CD4-positive, CD25-positive, alpha-beta regulatory T cell (primary cell): ENCODE results near the gene SFXN4. TPM values are rescaled to one million over a fixed set of nuclear protein-coding genes. Genes with fewer than 3 reads are reported as not detected.

Source experiments
- ATAC-seq, 2 donors: fragments of 150-1000 bp; cut with Tn5 transposase; one replicate each; pipeline ENCODE4 v1.10.0; 2021; ENCODE audit warnings: low read depth in 2 of 2, moderate number of reproducible peaks in 2 of 2, moderate library complexity in 1 of 2
- DNase-seq, 3 donors: peaks; one replicate each; pipeline versions ENCODE4 v3.0.0 to v3.0.0-alpha.2; 2012 to 2022; ENCODE audit warnings: mixed read lengths in 1 of 3
- H3K27ac ChIP-seq: one replicate; pipeline ENCODE4 v1.7.0; 2013; ENCODE audit warnings: mild to moderate bottlenecking, low read length; ENCODE audit not compliant: insufficient read depth, poor library complexity, severe bottlenecking
- H3K27me3 ChIP-seq: one replicate; pipeline ENCODE4 v1.7.0; 2013; ENCODE audit warnings: low read length; ENCODE audit not compliant: control insufficient read depth, insufficient read depth
- H3K36me3 ChIP-seq: one replicate; pipeline ENCODE4 v1.7.0; 2013; ENCODE audit warnings: mild to moderate bottlenecking, low read length, moderate library complexity; ENCODE audit not compliant: control insufficient read depth, insufficient read depth
- H3K4me1 ChIP-seq: 2 replicates; pipeline ENCODE4 v1.7.0; 2013; ENCODE audit warnings: mild to moderate bottlenecking, low read length; ENCODE audit not compliant: insufficient read depth, control insufficient read depth, poor library complexity, severe bottlenecking
- H3K4me3 ChIP-seq: one replicate; pipeline ENCODE4 v1.7.0; 2013; ENCODE audit warnings: low read depth, mild to moderate bottlenecking, low read length, moderate library complexity
- H3K9me3 ChIP-seq, 2 experiments: 1 replicate in 1 of 2; 2 replicates in 1 of 2; pipeline ENCODE4 v1.7.0; 2013; ENCODE audit warnings: low read length in 2 of 2, mild to moderate bottlenecking in 1 of 2, moderate library complexity in 1 of 2; ENCODE audit not compliant: control insufficient read depth in 2 of 2
- H3K27ac Mint-ChIP-seq, 3 donors: one replicate each; pipeline ENCODE4 v1.8.0; 2020 to 2022; ENCODE audit warnings: mild to moderate bottlenecking in 3 of 3, mixed read lengths in 3 of 3, moderate library complexity in 2 of 3
- H3K27me3 Mint-ChIP-seq: one replicate; pipeline ENCODE4 v1.8.0; 2022; ENCODE audit warnings: mild to moderate bottlenecking, mixed read lengths
- H3K36me3 Mint-ChIP-seq: one replicate; pipeline ENCODE4 v1.8.0; 2020; ENCODE audit warnings: mixed read lengths
- H3K4me1 Mint-ChIP-seq, 4 donors: one replicate each; pipeline ENCODE4 v1.8.0; 2020 to 2022; ENCODE audit warnings: mixed read lengths in 4 of 4, mild to moderate bottlenecking in 1 of 4
- H3K4me3 Mint-ChIP-seq, 4 donors: one replicate each; pipeline ENCODE4 v1.8.0; 2020 to 2022; ENCODE audit warnings: mild to moderate bottlenecking in 4 of 4, mixed read lengths in 4 of 4, moderate library complexity in 3 of 4
- H3K9me3 Mint-ChIP-seq, 7 donors: one replicate each; pipeline ENCODE4 v1.8.0; 2020 to 2022; ENCODE audit warnings: mixed read lengths in 7 of 7, mild to moderate bottlenecking in 3 of 7, moderate library complexity in 2 of 7
- polyA plus RNA-seq, 4 donors: library from polyadenylated mRNA; unstranded; fragments of 300-500 nt; fragmentation: Illumina TruSeq; gene quantifications; one replicate each; pipeline ENCODE4 v1.2.3, GENCODE V29; 2021
- total RNA-seq: library from RNA; stranded (reverse); gene quantifications from one replicate; pipeline ENCODE4 v1.2.3, GENCODE V29; 2022

SFXN4 gene
- total and polyA plus RNA-seq, 5 donors from 2014 or later = 10.7 to 23.7 (median 15.1) TPM

GRCh38 chr10:119095640-119096039 is 69.9 kb downstream of the SFXN4 start:
- Mint-ChIP-seq H3K27ac (peak overlapping the region; percentile 89 to 100 (median 92)), H3K9me3 (peaks cover 0 to 2% (median 0%) of the 10 kb centered on the region in 7 donors), H3K36me3 (peaks cover 3% of the 10 kb centered on the region), H3K4me3 (peak overlapping the region; percentile 42 to 61 (median 52)), H3K4me1 (peaks cover 6 to 63% (median 28%) of the 10 kb centered on the region in 4 donors), H3K27me3 (no peaks in the 10 kb centered on the region)
- Histone ChIP-seq H3K9me3 (no peaks in the 10 kb centered on the region), H3K27me3 (no peaks in the 10 kb centered on the region), H3K27ac (peak overlapping the region; percentile 58), H3K4me1 (peaks cover 47% of the 10 kb centered on the region), H3K36me3 (no peaks in the 10 kb centered on the region), H3K4me3 (peak overlapping the region; percentile 54)
- ATAC-seq = no peak
- peak in 1 of 3 donors; percentile 69 for DNase-seq

GRCh38 chr10:119090968-119091367 is 74.5 kb downstream of the SFXN4 start:
- Mint-ChIP-seq H3K27ac (peak overlapping the region; percentile 98 to 100 (median 99)), H3K4me3 (peak overlapping the region; percentile 76 to 90 (median 86))
- ATAC-seq = peak; percentile 91 to 95

More at GRCh38 chr10:119090968-119091367, 74.5 kb downstream of the SFXN4 start:
- Mint-ChIP-seq H3K9me3 (peaks cover 0 to 3% (median 0%) of the 10 kb centered on the region in 7 donors), H3K36me3 (peaks cover 3% of the 10 kb centered on the region), H3K4me1 (peaks cover 24 to 76% (median 43%) of the 10 kb centered on the region in 4 donors), H3K27me3 (no peaks in the 10 kb centered on the region)
- peak; percentile 55 to 95 (median 87) for DNase-seq
- H3K4me1 ChIP-seq = peaks cover 54% of the 10 kb centered on the region
- H3K4me3 ChIP-seq = peak overlapping the region; percentile 71
- H3K36me3 ChIP-seq = no peaks in the 10 kb centered on the region
- H3K9me3 ChIP-seq = no peaks in the 10 kb centered on the region
- H3K27me3 ChIP-seq = no peaks in the 10 kb centered on the region
- H3K27ac ChIP-seq = peak overlapping the region; percentile 93

Other genes with a start within 250 kb of the SFXN4 start
- gene NANOS1, start 136.0 kb downstream of the SFXN4 start, total RNA-seq = 0.27 TPM
- not detected for gene NANOS1, start 136.0 kb downstream of the SFXN4 start, polyA plus RNA-seq
- gene EIF3A, start 84.9 kb downstream of the SFXN4 start, total RNA-seq = 203 TPM
- 10 to 100 TPM; 66.4 to 74.8 (median 68.6) TPM for gene EIF3A, start 84.9 kb downstream of the SFXN4 start, polyA plus RNA-seq
- gene DENND10, start 61.6 kb downstream of the SFXN4 start, total RNA-seq = 82.6 TPM
- gene DENND10, start 61.6 kb downstream of the SFXN4 start, polyA plus RNA-seq = 100 to 1,000 TPM in 1 of 4 donors, 10 to 100 TPM in 3; 72.3 to 121 (median 92.3) TPM
- 22.5 TPM for gene PRDX3, start 13.1 kb upstream of the SFXN4 start, total RNA-seq
- gene PRDX3, start 13.1 kb upstream of the SFXN4 start, polyA plus RNA-seq = 100 to 1,000 TPM in 3 of 4 donors, 10 to 100 TPM in 1; 97.1 to 140 (median 133) TPM
- gene GRK5, start 41.9 kb upstream of the SFXN4 start, total RNA-seq = 46.4 TPM
- 10 to 100 TPM in 3 of 4 donors, 1 to 10 TPM in 1; 5.1 to 14.7 (median 12.6) TPM for gene GRK5, start 41.9 kb upstream of the SFXN4 start, polyA plus RNA-seq